Measurements from ENCODE around the gene HOXC9.

The HOXC9 gene

GRCh38 chr12:53997204-53998109, 2.5 kb upstream of the HOXC9 start:
- no peak for TF ChIP-seq EZH2 (IDR thresholded peaks at IDR 0.05; ENCODE audit: borderline replicate concordance, low read length)
- no peak for TF ChIP-seq CTCF (IDR thresholded peaks at IDR 0.05; ENCODE audit: low read length)
- Histone ChIP-seq H3F3A (ENCODE audit: insufficient read depth, low read length) (no peaks in the 10 kb centered on the region), H3K27me3 (ENCODE audit: insufficient read depth, low read length) (peaks cover 16% of the 10 kb centered on the region), H3K36me3 (ENCODE audit: insufficient read depth, low read length) (no peaks in the 10 kb centered on the region), H3K9ac (ENCODE audit: low read length) (no peak overlapping the region), H3K27ac (ENCODE audit: low read depth, low read length, poor library complexity, severe bottlenecking) (no peak overlapping the region), H4K20me1 (ENCODE audit: insufficient read depth, low read length) (no peaks in the 10 kb centered on the region), H3K4me1 (ENCODE audit: insufficient read depth, low read length, severe bottlenecking) (no peaks in the 10 kb centered on the region), H3K79me2 (ENCODE audit: insufficient read depth, low read length) (no peaks in the 10 kb centered on the region), H3K9me3 (ENCODE audit: low read length) (no peaks in the 10 kb centered on the region), H3K4me3 (ENCODE audit: low read depth, low read length, poor library complexity, severe bottlenecking) (no peak overlapping the region), H3K4me2 (ENCODE audit: low read length) (no peak overlapping the region), H2AFZ (ENCODE audit: low read length) (no peak overlapping the region), H3K9me2 (ENCODE audit: low read depth, low read length) (no peaks in the 10 kb centered on the region)

GRCh38 chr12:53998110-53998899, 1.7 kb upstream of the HOXC9 start:
- no peaks in the 10 kb centered on the region for H3K9me3 ChIP-seq (ENCODE audit: low read length)
- no peaks in the 10 kb centered on the region for H3K79me2 ChIP-seq (ENCODE audit: insufficient read depth, low read length)
- H3K4me3 ChIP-seq (ENCODE audit: low read depth, low read length, poor library complexity, severe bottlenecking) = no peak overlapping the region
- H3K4me1 ChIP-seq (ENCODE audit: insufficient read depth, low read length, severe bottlenecking) = no peaks in the 10 kb centered on the region
- H3F3A ChIP-seq (ENCODE audit: insufficient read depth, low read length) = no peaks in the 10 kb centered on the region
- no peak overlapping the region for H3K4me2 ChIP-seq (ENCODE audit: low read length)
- no peaks in the 10 kb centered on the region for H3K36me3 ChIP-seq (ENCODE audit: insufficient read depth, low read length)
- peaks cover 16% of the 10 kb centered on the region for H3K27me3 ChIP-seq (ENCODE audit: insufficient read depth, low read length)
- H2AFZ ChIP-seq (ENCODE audit: low read length) = no peak overlapping the region
- no peaks in the 10 kb centered on the region for H3K9me2 ChIP-seq (ENCODE audit: low read depth, low read length)
- no peaks in the 10 kb centered on the region for H4K20me1 ChIP-seq (ENCODE audit: insufficient read depth, low read length)
- no peak overlapping the region for H3K9ac ChIP-seq (ENCODE audit: low read length)
- no peak overlapping the region for H3K27ac ChIP-seq (ENCODE audit: low read depth, low read length, poor library complexity, severe bottlenecking)
- TF ChIP-seq CTCF (IDR thresholded peaks at IDR 0.05; ENCODE audit: low read length) (no peak), EZH2 (IDR thresholded peaks at IDR 0.05; ENCODE audit: borderline replicate concordance, low read length) (no peak)

- TF ChIP-seq EZH2 (IDR thresholded peaks at IDR 0.05; ENCODE audit: borderline replicate concordance, low read length) (no peak), CTCF (IDR thresholded peaks at IDR 0.05; ENCODE audit: low read length) (no peak)
- Histone ChIP-seq H3K4me1 (ENCODE audit: insufficient read depth, low read length, severe bottlenecking) (no peaks in the 10 kb centered on the region), H2AFZ (ENCODE audit: low read length) (no peak overlapping the region), H3K27ac (ENCODE audit: low read depth, low read length, poor library complexity, severe bottlenecking) (no peak overlapping the region), H3K79me2 (ENCODE audit: insufficient read depth, low read length) (no peaks in the 10 kb centered on the region), H3K4me2 (ENCODE audit: low read length) (no peak overlapping the region), H3K36me3 (ENCODE audit: insufficient read depth, low read length) (no peaks in the 10 kb centered on the region), H3F3A (ENCODE audit: insufficient read depth, low read length) (no peaks in the 10 kb centered on the region), H3K27me3 (ENCODE audit: insufficient read depth, low read length) (peaks cover 16% of the 10 kb centered on the region; the same call in 1 of the 2 replicates), H3K4me3 (ENCODE audit: low read depth, low read length, poor library complexity, severe bottlenecking) (no peak overlapping the region), H3K9ac (ENCODE audit: low read length) (no peak overlapping the region), H4K20me1 (ENCODE audit: insufficient read depth, low read length) (no peaks in the 10 kb centered on the region), H3K9me3 (ENCODE audit: low read length) (no peaks in the 10 kb centered on the region), H3K9me2 (ENCODE audit: low read depth, low read length) (no peaks in the 10 kb centered on the region)
Observed at GRCh38 chr12:53998900-53999236, 1.1 kb upstream of the HOXC9 start.

Measured in OCI-LY1 (cell line).